ENCODE results near the gene PHLPP1. TPM values are rescaled to one million over a fixed set of nuclear protein-coding genes. Genes with fewer than 3 reads are reported as not detected.

PHLPP1 gene
- total RNA-seq, 1 donor from 2014 or later = 29.6 TPM

DNA sequence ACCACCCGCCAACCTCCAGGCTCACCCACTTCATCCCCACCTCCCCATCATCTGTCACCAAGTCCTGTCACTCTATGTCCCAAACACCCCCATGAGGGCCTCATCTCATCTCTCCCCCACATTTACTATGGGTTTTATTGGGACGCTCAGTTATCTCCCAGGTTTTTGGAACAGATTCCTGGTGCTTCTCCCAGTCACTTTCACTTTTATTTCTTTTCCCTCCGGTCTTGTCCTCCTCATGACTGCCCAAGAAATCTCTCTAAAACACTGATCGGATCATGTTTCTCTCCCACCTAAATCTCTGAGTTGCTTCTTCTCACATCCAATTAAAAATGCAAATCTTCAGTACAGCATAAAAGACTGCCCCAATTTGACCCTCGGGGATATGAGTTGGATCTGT lies 273.1 kb downstream of the PHLPP1 start:
- Mint-ChIP-seq H3K9me3 (no peaks in the 10 kb centered on the region), H3K27ac (ENCODE audit: unreplicated experiment) (no peak overlapping the region), H3K4me3 (no peak overlapping the region), H3K36me3 (ENCODE audit: low read depth) (no peaks in the 10 kb centered on the region), H3K4me1 (peaks cover 4% of the 10 kb centered on the region), H3K27me3 (ENCODE audit: low read depth) (no peaks in the 10 kb centered on the region)
- TF ChIP-seq, protein P1, sequence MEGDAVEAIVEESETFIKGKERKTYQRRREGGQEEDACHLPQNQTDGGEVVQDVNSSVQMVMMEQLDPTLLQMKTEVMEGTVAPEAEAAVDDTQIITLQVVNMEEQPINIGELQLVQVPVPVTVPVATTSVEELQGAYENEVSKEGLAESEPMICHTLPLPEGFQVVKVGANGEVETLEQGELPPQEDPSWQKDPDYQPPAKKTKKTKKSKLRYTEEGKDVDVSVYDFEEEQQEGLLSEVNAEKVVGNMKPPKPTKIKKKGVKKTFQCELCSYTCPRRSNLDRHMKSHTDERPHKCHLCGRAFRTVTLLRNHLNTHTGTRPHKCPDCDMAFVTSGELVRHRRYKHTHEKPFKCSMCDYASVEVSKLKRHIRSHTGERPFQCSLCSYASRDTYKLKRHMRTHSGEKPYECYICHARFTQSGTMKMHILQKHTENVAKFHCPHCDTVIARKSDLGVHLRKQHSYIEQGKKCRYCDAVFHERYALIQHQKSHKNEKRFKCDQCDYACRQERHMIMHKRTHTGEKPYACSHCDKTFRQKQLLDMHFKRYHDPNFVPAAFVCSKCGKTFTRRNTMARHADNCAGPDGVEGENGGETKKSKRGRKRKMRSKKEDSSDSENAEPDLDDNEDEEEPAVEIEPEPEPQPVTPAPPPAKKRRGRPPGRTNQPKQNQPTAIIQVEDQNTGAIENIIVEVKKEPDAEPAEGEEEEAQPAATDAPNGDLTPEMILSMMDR (conservative IDR thresholded peaks at IDR 0.05) = no peak
- DNase-seq (ENCODE audit: low read depth, low spot score) = no peak

DNA sequence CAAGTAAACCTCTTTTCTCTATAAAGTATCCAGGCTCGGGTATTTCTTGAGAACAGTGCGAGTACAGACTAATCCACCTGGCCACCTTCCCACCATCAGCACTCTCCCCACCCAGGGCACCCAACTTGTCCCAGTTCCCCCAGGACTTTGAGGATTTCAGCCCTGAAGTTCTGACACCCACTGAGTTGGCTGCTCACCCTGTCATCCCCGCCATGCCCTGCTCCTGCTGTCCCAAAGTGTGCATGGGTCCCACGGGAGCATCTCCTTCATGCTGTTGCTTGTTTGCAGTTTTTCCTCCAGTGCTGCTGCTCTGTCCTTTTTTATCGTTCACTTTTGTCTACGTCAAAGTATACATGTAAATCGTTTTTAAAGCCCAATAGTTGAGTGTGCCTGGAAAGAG lies 273.9 kb downstream of the PHLPP1 start:
- Mint-ChIP-seq H3K27ac (ENCODE audit: unreplicated experiment) (no peak overlapping the region), H3K36me3 (ENCODE audit: low read depth) (no peaks in the 10 kb centered on the region), H3K9me3 (no peaks in the 10 kb centered on the region), H3K4me3 (no peak overlapping the region), H3K4me1 (peaks cover 4% of the 10 kb centered on the region), H3K27me3 (ENCODE audit: low read depth) (no peaks in the 10 kb centered on the region)
- DNase-seq (ENCODE audit: low read depth, low spot score) = no peak
- TF ChIP-seq, protein P1 (conservative IDR thresholded peaks at IDR 0.05) = no peak

DNA sequence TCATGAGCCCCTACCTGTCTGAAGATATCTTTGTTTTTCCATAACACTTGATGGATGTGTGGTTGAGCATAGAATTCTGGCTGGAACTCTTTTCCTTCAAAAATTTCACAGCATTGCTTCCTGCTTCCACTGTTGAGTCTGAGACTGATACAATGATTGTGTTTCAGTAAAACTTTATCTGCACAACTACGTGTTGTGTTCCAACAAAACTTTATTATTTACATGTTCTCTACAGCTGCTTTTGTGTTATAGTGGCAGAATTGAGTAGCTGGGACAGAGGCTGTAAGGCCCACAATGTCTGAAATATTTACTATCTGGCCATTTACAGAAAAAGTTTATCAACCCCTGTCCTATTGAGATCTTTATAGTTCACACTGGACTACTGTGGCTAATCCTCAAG lies 275.3 kb downstream of the PHLPP1 start:
- H3K4me3 Mint-ChIP-seq = no peak overlapping the region
- H3K36me3 Mint-ChIP-seq (ENCODE audit: low read depth) = no peaks in the 10 kb centered on the region
- no peaks in the 10 kb centered on the region for H3K27me3 Mint-ChIP-seq (ENCODE audit: low read depth)
- peaks cover 4% of the 10 kb centered on the region for H3K4me1 Mint-ChIP-seq
- H3K27ac Mint-ChIP-seq (ENCODE audit: unreplicated experiment) = no peak overlapping the region
- H3K9me3 Mint-ChIP-seq = no peaks in the 10 kb centered on the region
- TF ChIP-seq, protein P1 (conservative IDR thresholded peaks at IDR 0.05) = no peak
- no peak for DNase-seq (ENCODE audit: low read depth, low spot score)

DNA sequence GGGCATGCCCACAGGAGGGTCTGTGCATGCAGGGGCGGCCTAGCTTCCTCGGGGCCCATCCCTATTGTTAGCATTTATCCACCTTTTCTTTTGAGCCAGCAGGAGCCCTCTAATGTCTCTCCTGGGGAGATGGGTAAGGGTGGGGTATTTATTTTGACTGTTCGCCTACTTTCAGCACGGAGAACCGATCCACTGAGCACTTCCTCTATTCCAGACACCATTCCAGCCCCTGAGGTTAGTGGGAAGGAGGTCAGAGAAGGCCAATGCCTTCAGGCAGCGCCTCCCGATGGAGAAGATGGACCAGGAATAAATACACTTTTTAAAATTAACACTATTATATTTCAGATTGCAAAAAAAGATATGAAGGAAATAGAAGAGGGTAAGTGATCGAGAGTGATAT lies 276.0 kb downstream of the PHLPP1 start:
- Mint-ChIP-seq H3K27me3 (ENCODE audit: low read depth) (no peaks in the 10 kb centered on the region), H3K27ac (ENCODE audit: unreplicated experiment) (no peak overlapping the region), H3K9me3 (no peaks in the 10 kb centered on the region), H3K4me1 (peaks cover 4% of the 10 kb centered on the region), H3K36me3 (ENCODE audit: low read depth) (no peaks in the 10 kb centered on the region), H3K4me3 (no peak overlapping the region)
- TF ChIP-seq, protein P1 (conservative IDR thresholded peaks at IDR 0.05) = no peak
- DNase-seq (ENCODE audit: low read depth, low spot score) = no peak

DNA sequence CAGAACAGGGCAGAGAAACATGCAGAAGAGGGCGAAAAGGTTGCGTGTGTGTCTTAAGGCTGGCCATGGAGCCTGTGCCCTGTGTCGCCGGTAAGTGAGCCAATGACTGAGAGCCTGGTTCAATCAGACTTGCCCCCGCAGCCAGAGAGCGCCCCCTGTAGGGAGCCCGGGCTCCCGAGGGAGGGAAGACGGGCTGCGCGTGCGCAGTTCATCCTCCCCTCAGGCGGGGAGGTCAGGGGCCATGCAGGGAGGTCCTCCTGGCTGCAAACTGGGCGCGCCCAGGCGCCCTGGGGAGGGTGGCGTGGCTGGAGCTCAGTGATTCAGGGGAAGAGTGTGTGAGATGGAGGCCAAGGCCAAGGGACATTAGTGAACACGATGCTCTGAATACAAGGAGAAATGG lies 276.6 kb downstream of the PHLPP1 start:
- H3K4me3 Mint-ChIP-seq = no peak overlapping the region
- TF ChIP-seq, protein P1 (conservative IDR thresholded peaks at IDR 0.05) = no peak
- no peak overlapping the region for H3K27ac Mint-ChIP-seq (ENCODE audit: unreplicated experiment)
- no peaks in the 10 kb centered on the region for H3K9me3 Mint-ChIP-seq
- no peak for DNase-seq (ENCODE audit: low read depth, low spot score)
- no peaks in the 10 kb centered on the region for H3K36me3 Mint-ChIP-seq (ENCODE audit: low read depth)
- H3K27me3 Mint-ChIP-seq (ENCODE audit: low read depth) = no peaks in the 10 kb centered on the region
- H3K4me1 Mint-ChIP-seq = peaks cover 5% of the 10 kb centered on the region

DNA sequence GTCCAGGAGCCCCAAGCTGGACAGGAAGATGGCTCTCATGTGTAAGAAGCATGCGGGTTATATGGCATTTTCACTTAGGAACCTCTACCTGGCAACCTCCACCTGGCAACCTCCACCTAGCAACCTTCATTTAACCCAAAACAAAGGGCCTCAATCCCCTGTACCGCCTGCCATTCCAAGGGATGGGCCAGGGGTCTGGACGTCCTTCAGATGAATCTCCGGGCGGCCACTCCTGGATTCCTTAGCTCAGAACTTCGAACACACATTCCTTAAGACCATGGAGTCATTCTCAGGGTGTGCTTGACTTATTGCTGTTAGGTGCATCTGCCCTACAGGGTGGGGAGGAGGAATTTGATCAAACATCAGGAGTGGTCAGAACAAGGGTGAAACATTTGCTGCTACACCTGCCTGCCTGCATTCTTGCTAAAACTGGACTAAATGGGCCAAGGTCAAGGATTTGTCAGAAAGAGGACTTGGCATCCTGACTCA lies 277.6 kb downstream of the PHLPP1 start:
- H3K9me3 Mint-ChIP-seq = no peaks in the 10 kb centered on the region
- H3K4me1 Mint-ChIP-seq = peaks cover 9% of the 10 kb centered on the region
- H3K27me3 Mint-ChIP-seq (ENCODE audit: low read depth) = no peaks in the 10 kb centered on the region
- no peak overlapping the region for H3K27ac Mint-ChIP-seq (ENCODE audit: unreplicated experiment)
- no peak overlapping the region for H3K4me3 Mint-ChIP-seq
- TF ChIP-seq, protein P1 (conservative IDR thresholded peaks at IDR 0.05) = no peak
- H3K36me3 Mint-ChIP-seq (ENCODE audit: low read depth) = no peaks in the 10 kb centered on the region
- DNase-seq (ENCODE audit: low read depth, low spot score) = no peak
